Caco-2 (cell line): ENCODE results near the gene ERF. TPM values are rescaled to one million over a fixed set of nuclear protein-coding genes. Genes with fewer than 3 reads are reported as not detected.

Experiments used
- BruUV-seq: library from RNA; stranded (reverse); fragments of 400-500 nt; replicated peaks from 2 replicates; lab custom pipeline; 2021; lab: Mats Ljungman, UMichigan
- CTCF ChIA-PET: fragments of 300-600 bp; sonication (Branson Sonifier 250); formaldehyde crosslinking; loops from one replicate; lab custom pipeline; 2022; ENCODE audit warnings: antibody characterized with exemption; lab: Charles Lee
- POLR2A ChIA-PET: fragments of 300-600 bp; sonication (Branson Sonifier 250); formaldehyde crosslinking; loops from one replicate; lab custom pipeline; 2022; ENCODE audit warnings: antibody characterized with exemption; lab: Charles Lee
- DNase-seq, 2 experiments: peaks; one replicate each; pipeline versions ENCODE4 v3.0.0 to v3.0.0-alpha.2; 2020 to 2022
- H3K27me3 ChIP-seq: replicated peaks from 2 replicates; pipeline ENCODE4 v1.6.0; 2011; ENCODE audit warnings: low read length; ENCODE audit not compliant: control insufficient read depth, insufficient read depth
- H3K36me3 ChIP-seq: 2 replicates; pipeline ENCODE4 v1.5.1; 2011; ENCODE audit warnings: low read length; ENCODE audit not compliant: control insufficient read depth, insufficient read depth
- H3K4me1 ChIP-seq: fragments of 250-450 bp; sonication (Bioruptor Pico); 2 replicates; pipeline ENCODE4 v1.5.1; 2020; ENCODE audit warnings: mild to moderate bottlenecking
- H3K4me3 ChIP-seq: 2 replicates; pipeline ENCODE4 v1.5.1; 2011; ENCODE audit warnings: low read depth, mild to moderate bottlenecking, control low read depth, low read length
- H3K9me3 ChIP-seq: fragments of 250-450 bp; sonication (Bioruptor Pico); 2 replicates; pipeline ENCODE4 v1.5.1; 2020; ENCODE audit warnings: mild to moderate bottlenecking, moderate library complexity
- H3K27ac Mint-ChIP-seq: one replicate; pipeline ENCODE4 v1.8.0; 2022; ENCODE audit warnings: mixed read lengths; ENCODE audit not compliant: unreplicated experiment
- H3K27me3 Mint-ChIP-seq: one replicate; pipeline ENCODE4 v1.8.0; 2022; ENCODE audit warnings: mixed read lengths; ENCODE audit not compliant: insufficient read depth, unreplicated experiment
- H3K36me3 Mint-ChIP-seq: one replicate; pipeline ENCODE4 v1.8.0; 2022; ENCODE audit warnings: mild to moderate bottlenecking, mixed read lengths; ENCODE audit not compliant: insufficient read depth, unreplicated experiment
- H3K4me1 Mint-ChIP-seq: one replicate; pipeline ENCODE4 v1.8.0; 2022; ENCODE audit warnings: low read depth, mixed read lengths; ENCODE audit not compliant: unreplicated experiment
- H3K4me3 Mint-ChIP-seq: one replicate; pipeline ENCODE4 v1.8.0; 2022; ENCODE audit warnings: mild to moderate bottlenecking, moderate library complexity, mixed read lengths; ENCODE audit not compliant: unreplicated experiment
- H3K9me3 Mint-ChIP-seq: one replicate; pipeline ENCODE4 v1.8.0; 2022; ENCODE audit warnings: mixed read lengths; ENCODE audit not compliant: unreplicated experiment
- CTCF ChIP-seq, 2 experiments: fragments of 200-600 bp in 1 of 2; IDR thresholded peaks; 1 replicate in 1 of 2; 2 replicates in 1 of 2; pipeline versions ENCODE4 v1.5.1 to v1.8.0; 2011 to 2022; ENCODE audit warnings: antibody characterized with exemption in 1 of 2, control low read depth in 1 of 2, inconsistent platforms in 1 of 2, low read depth in 1 of 2, low read length in 1 of 2, mild to moderate bottlenecking in 1 of 2, moderate library complexity in 1 of 2; ENCODE audit not compliant: insufficient read depth in 1 of 2, severe bottlenecking in 1 of 2, unreplicated experiment in 1 of 2
- intact Hi-C: fragments of 100-400 bp; cut with micrococcal nuclease; formaldehyde crosslinking; loops from one replicate; pipeline ENCODE4 v1.10.0; 2022; ENCODE audit not compliant: unreplicated experiment
- total RNA-seq: library from RNA; stranded (reverse); gene quantifications from 2 replicates; pipeline ENCODE4 v1.2.3, GENCODE V29; 2022

ERF gene
- total RNA-seq, 1 experiment from 2014 or later = 149 TPM

GRCh38 chr19:42289556-42290041 lies 34.7 kb upstream of the ERF start:
- no peak overlapping the region for H3K27ac Mint-ChIP-seq
- no TSS peak for BruUV-seq
- CTCF ChIA-PET = no interaction called here
- peaks cover 18% of the 10 kb centered on the region; the same call in 1 of the 2 replicates for H3K4me1 ChIP-seq
- no peak overlapping the region for H3K4me3 ChIP-seq
- no peaks in the 10 kb centered on the region for H3K27me3 Mint-ChIP-seq
- no peak for TF ChIP-seq CTCF (IDR thresholded peaks at IDR 0.05; ENCODE audit: insufficient read depth in 1 of 2, low read depth in 1 of 2, low read length in 1 of 2, severe bottlenecking in 1 of 2, unreplicated experiment in 1 of 2)
- H3K9me3 Mint-ChIP-seq = no peaks in the 10 kb centered on the region
- no peaks in the 10 kb centered on the region for H3K9me3 ChIP-seq
- peaks cover 41% of the 10 kb centered on the region for H3K36me3 Mint-ChIP-seq
- DNase-seq = no peak
- no peaks in the 10 kb centered on the region for H3K27me3 ChIP-seq
- intact Hi-C loops = no loop called here
- no peak overlapping the region for H3K4me3 Mint-ChIP-seq
- peaks cover 3% of the 10 kb centered on the region for H3K36me3 ChIP-seq
- H3K4me1 Mint-ChIP-seq = peaks cover 21% of the 10 kb centered on the region
- POLR2A ChIA-PET = no interaction called here

GRCh38 chr19:42288881-42289555 lies 34.1 kb upstream of the ERF start:
- H3K27ac Mint-ChIP-seq = no peak overlapping the region
- POLR2A ChIA-PET = no interaction called here

GRCh38 chr19:42288387-42288786 lies 33.5 kb upstream of the ERF start:
- no peak for DNase-seq
- Mint-ChIP-seq H3K9me3 (no peaks in the 10 kb centered on the region), H3K36me3 (peaks cover 32% of the 10 kb centered on the region), H3K4me3 (no peak overlapping the region), H3K4me1 (peaks cover 21% of the 10 kb centered on the region), H3K27ac (no peak overlapping the region), H3K27me3 (no peaks in the 10 kb centered on the region)
- no TSS peak for BruUV-seq
- Histone ChIP-seq H3K36me3 (peaks cover 3% of the 10 kb centered on the region; the same call in 1 of the 2 replicates), H3K9me3 (no peaks in the 10 kb centered on the region), H3K27me3 (no peaks in the 10 kb centered on the region), H3K4me1 (peaks cover 18% of the 10 kb centered on the region), H3K4me3 (no peak overlapping the region)
- CTCF ChIA-PET = interaction anchor here (0.9 kb wide), 1 partner anchor 9 kb away, joined by 3 read pairs; no protein-coding TSS in a partner anchor
- POLR2A ChIA-PET = no interaction called here
- intact Hi-C loops = no loop called here
- no peak for TF ChIP-seq CTCF (IDR thresholded peaks at IDR 0.05; ENCODE audit: insufficient read depth in 1 of 2, low read depth in 1 of 2, low read length in 1 of 2, severe bottlenecking in 1 of 2, unreplicated experiment in 1 of 2)

More at GRCh38 chr19:42288881-42289555, 34.1 kb upstream of the ERF start:
- Histone ChIP-seq H3K27me3 (no peaks in the 10 kb centered on the region), H3K36me3 (peaks cover 3% of the 10 kb centered on the region; the same call in 1 of the 2 replicates), H3K9me3 (no peaks in the 10 kb centered on the region), H3K4me1 (peaks cover 18% of the 10 kb centered on the region; the same call in 1 of the 2 replicates), H3K4me3 (no peak overlapping the region)
- H3K27me3 Mint-ChIP-seq = no peaks in the 10 kb centered on the region
- H3K9me3 Mint-ChIP-seq = no peaks in the 10 kb centered on the region
- intact Hi-C loops = no loop called here
- H3K36me3 Mint-ChIP-seq = peaks cover 39% of the 10 kb centered on the region
- CTCF ChIA-PET = interaction anchor here (0.9 kb wide), 1 partner anchor 9 kb away, joined by 3 read pairs; no protein-coding TSS in a partner anchor
- no peak overlapping the region for H3K4me3 Mint-ChIP-seq
- BruUV-seq = no TSS peak
- TF ChIP-seq CTCF (IDR thresholded peaks at IDR 0.05; ENCODE audit: insufficient read depth in 1 of 2, low read depth in 1 of 2, low read length in 1 of 2, severe bottlenecking in 1 of 2, unreplicated experiment in 1 of 2) = peak in 1 of 2 experiments; percentile 13
- peaks cover 22% of the 10 kb centered on the region for H3K4me1 Mint-ChIP-seq
- peak in 1 of 2 experiments; percentile 37 for DNase-seq
